Stimulated activated naive CD4-positive, alpha-beta T cell treated with Interleukin-2 at 50 U/mL for 16 hours (primary cell): ENCODE results near the gene ARID5A.
"Not testable (repeated sequence)": the region's sequence is repeated elsewhere in the genome, so short reads cannot be mapped to it uniquely, and the experiment has no call there.

Experiments
- DNase-seq: peaks from one replicate; lab custom pipeline; 2025; lab: John Stamatoyannopoulos, UW

Gene ARID5A

DNA sequence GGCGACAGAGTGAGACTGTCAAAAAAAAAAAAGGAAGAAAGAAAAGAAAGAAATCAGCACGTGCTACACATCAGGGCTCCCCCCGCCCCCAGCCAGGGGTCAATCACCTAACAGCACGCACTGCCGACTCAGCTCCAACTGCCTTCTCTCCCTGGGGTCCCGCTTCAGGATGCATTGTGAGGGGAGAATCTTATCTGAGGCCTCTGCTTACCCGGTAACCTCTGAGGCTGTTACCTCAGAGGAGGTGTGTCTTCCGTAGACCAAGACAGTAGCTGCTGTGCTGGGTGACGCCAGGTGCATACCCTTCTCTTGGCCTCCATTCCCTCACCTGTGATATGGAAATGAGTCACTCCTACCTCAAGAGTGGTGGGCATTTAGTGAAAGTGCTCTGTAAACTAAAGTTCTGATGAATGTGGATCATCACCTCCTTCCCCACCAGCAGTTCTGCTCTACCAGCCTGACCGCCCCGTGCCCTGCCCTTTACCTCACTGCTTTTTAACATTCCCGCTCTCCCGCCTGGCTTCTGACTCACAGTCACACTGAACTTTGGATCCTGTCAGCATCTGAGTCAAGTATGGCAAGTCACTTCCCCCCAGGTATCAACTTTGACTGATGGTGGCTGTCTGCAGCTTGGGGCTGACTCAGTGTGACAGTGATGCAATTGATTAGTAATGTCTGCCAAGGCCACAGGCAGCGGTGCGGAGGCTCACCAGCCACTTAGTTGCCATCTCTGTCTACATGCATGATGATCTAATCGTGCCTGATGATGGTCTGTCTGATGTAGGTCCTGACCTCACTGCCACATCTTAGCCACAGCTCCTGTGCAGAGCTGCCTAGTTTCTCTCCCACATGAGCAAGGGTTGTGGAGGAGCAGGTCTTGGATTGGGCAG is 20.1 kb downstream of the ARID5A start:
- peak; percentile 65 for DNase-seq

DNA sequence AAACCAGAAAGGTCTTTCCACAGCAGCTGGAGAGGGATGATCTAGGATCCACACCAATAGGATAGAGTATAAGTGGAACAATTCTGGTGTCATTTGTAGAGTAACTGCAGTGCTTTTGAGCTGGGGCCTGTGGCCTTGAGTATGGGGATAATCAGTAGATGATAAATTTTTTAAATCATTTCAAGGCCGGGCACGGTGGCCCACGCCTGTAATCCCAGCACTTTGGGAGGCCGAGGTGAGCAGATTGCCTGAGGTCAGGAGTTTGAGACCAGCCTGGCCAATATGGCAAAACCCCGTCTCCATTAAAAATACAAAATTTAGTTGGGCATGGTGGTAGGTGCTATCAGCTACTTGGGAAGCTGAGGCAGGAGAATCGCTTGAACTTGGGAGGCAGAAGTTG is 20.9 kb downstream of the ARID5A start:
- DNase-seq, result not testable (repeated sequence)

DNA sequence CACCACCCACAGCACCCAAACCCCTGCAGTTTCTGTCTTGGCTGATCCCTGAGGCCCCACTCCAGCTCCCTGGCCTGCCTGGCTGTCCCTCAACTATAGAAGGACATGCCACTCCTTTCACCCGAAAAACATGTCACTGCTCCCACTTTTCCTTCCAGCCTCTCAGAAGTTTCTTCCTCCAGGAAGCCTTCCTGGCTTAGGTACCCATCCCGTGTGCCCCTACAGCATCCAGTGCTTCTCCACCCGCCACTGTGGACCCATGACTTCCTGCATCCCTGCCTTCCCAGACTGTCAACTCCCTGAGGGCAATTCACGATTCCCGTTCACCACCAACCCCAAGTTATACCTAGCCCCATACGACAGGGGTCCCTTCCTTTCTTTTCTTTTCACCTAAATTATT is 21.5 kb downstream of the ARID5A start:
- no peak for DNase-seq

DNA sequence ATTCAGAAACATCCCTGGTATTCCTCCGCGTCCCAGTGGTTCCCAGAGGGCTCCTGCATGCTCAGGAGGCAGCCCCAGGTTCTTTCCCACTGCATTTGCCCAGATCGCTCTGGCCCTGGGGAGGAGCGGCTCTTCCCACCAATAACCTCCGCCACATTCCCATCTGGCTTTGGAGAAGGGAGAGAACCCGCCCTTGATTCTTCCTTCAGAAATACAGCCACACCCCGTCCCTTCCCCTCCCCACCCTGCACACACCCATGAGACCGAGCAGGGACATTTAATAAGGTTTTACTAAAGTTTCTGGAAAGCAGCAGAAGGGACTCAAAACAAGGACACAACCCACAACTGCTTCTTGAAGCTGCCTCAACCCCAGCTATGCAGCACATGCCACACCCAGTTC is 21.9 kb downstream of the ARID5A start:
- DNase-seq, result no peak

DNA sequence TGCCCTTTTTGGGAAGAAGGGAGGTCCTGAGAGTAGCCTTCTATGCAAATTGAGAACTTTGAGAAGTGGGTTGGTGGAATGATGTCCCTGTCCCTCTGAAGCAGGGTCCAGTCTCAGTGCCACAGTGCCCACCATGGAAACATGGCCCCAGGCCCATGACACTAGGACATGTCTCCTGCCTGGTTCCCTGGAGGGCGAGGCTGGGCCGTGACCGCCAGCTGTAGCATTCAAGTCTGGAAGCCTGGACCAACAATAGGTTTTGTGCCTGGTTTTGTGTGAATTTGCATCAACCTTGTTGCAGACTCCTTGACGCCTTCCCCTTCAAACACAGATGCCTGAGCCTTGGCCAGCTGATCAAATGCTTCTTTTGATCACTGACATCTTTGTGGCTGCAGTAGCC is 27.5 kb downstream of the ARID5A start:
- DNase-seq, result no peak

DNA sequence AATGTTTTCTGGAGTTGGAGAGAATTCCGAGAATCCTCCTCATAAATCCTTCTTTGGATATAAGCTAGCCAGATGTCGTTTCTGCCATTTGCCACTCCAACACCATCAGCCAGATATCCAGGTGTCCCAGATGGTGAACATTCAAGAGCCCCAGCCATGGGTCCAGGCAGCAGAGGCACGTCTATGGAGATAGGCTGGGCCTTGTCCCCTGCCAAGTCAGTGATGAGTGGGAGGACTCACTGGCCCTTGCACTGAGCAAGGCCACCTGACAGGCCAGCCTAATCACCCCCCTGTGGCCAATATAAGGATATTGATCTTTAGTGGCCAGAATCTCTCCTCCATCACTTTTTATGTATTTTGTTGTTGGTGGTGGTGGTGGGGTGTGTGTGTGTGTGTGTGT is 28.0 kb downstream of the ARID5A start:
- DNase-seq, result no peak

DNA sequence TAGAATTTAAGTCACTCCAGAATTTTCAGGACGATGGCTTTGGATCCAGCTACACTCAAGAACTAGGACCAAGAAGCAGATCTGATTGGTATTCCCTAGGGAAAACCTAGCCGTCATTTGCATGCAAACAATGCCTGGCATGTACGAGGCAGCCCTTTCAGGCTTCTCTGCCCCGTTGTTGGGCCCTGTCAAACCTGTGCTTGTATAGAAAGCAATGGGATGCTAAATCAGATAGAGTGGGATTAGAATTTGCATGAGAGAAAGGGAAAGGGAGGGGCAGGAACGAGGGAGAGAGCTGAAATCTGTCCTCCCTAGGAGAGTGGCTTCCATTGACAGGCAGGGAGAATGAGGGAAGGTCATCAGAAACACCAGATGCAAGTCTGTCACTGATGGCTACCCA is 28.6 kb downstream of the ARID5A start:
- DNase-seq, result no peak

DNA sequence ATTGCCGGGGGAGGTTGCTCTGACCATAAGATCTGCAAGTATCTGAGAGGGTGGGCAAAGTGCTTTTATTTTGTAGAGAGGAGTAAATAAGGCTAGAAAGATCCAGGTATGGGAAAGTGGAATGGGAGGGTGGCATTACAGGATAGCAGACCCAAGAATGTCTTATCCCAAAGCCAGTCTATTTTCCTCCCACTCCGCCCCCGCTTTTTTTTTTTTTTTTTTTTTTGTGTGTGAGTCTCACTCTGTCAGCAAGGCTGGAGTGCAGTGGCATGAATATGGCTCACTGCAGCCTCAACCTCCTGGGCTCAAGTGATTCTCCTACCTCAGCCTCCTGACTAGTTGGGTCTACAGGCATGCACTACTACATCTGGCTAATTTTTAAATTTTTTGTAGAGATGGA is 31.5 kb downstream of the ARID5A start:
- DNase-seq, result no peak

DNA sequence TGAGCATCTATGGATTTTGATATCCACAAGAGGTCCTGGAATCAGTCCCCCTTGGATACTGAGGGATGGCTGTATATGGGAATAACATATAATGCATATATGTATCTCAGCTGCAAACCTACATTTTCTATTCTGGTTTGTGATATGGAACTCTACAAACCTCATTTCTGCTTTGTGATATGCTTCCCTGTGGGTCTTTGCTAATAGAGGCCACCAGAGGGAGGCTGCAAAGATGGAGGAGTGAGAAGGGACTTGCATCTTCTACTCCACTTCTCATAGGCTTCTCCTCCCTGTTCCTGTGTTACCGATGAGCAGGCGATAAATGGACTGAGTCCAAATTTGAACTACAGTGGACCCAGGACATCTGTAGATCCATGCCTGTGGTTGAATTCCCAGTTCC is 37.8 kb downstream of the ARID5A start:
- no peak for DNase-seq

DNA sequence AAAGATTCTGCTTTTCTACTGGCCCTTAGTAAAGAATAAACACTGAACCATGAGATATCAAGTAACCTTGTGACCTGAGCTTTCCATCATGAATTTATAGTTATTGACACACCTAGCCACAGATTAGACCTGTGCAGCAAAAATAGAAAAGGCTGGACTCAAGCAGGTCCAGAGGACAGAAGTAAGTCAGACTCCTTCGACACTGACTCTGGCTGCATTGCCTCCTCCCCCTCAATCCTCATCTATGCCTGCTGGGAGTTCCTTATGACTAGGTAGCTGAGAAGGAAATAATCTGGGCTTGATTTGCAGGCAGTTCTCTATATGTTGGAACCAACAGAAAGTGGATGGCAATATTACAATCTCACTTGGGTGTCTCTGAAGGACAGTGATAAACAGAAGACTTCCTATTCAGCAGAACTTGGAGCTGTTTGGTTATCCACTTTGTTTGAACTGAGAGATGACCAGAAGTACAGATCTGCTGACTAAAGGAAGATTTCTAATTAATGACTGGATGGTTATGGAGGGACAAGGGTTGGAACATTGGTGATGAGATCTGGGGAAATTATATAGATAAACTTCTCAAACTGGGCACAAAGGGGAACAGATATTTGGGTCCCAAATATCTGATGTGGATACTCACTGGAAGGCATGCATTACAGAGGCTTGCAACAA is 39.4 kb downstream of the ARID5A start:
- DNase-seq, result no peak

DNA sequence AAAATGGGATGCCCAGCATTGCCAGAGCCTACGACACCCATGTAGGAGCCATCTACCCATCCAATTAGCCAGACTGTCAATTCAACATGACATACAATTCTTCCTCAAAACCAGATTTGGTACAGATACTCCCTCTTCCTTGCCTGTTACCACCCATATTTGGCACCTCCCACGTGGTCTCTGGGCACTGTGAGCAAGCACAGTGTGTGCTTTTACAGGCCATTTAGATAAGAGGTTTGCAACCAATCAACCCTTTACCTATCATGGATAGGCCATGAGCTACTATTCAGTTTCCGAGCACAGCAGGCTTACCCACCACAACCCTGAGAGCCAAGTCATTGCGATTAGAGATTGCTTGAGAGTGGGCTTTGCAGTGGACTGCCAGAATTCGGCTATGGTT is 40.9 kb downstream of the ARID5A start:
- no peak for DNase-seq

DNA sequence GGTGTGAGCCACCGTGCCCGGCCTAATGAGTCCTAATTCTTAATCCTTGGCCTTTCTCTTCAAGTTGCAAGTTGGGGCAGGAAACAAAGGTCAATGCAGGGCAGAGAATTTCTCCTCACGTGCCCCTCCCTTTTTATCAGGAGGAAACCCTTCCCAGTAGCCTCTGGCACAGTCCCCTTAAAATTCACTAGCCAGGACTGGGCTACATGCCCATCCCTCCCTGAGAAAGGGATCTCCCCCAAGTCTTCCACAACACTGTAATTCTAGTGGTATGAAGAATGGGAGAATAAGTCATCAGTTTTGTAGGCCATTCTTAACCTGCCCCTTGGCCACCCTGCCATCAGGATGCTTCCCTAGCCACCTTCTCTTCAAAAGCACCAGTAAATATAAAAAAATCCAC is 42.2 kb downstream of the ARID5A start:
- no peak for DNase-seq

DNA sequence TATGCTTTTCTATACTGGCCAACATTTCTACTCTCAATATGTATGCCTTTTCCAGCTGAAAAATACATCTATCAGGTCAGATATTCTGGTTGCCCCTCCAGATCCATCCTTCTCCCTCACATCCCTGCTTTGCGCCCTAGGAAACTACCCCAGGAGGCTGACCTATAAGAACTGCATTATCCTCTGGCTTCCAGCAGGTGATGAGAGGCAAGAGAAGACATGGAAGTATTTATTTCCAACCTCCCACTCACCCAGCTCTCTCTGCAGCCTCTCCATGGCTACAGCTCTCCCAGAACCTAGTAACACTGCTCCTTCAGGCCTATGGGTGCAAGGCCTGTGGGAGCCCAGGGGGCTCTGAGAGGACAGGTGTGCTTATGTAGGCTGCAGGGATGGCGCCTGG is 42.9 kb downstream of the ARID5A start:
- no peak for DNase-seq

DNA sequence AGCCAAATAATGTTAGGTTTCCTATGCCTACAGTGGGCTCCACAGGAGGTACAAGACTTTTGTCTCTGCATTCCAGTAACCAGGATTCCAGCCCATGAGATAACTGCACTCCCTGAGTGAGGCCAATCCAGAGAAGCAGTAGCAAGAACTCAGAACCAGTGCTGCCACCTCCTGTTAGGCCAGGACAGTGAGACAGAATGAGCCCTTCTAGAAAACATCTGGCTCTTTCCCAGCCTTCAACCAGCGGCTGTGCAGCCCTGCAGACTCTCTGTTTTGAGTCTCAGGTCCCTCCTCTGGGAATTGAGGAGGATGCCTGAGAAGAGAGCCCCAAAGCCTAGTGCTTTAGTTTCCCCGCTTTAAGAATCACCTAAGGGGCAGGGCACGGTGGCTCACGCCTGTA is 44.2 kb downstream of the ARID5A start:
- DNase-seq, result no peak

DNA sequence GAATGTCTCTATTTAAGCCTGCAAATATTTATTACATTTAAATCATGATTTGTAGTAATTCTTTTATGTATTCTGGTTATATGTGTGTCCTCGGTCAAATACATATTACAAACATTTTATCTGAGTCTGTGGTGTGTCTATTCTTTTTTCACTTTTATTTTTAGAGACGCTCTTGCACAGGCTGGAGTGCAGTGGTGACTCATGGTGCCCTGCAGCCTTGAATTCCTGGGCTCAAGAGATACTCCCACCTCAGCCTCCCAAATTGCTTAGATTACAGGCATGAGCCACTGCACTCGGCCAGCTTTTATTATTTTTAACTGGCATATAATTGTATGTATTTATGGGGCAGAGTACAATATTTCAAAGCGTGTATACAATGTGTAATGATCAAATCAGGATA is 47.5 kb downstream of the ARID5A start:
- DNase-seq, result no peak

DNA sequence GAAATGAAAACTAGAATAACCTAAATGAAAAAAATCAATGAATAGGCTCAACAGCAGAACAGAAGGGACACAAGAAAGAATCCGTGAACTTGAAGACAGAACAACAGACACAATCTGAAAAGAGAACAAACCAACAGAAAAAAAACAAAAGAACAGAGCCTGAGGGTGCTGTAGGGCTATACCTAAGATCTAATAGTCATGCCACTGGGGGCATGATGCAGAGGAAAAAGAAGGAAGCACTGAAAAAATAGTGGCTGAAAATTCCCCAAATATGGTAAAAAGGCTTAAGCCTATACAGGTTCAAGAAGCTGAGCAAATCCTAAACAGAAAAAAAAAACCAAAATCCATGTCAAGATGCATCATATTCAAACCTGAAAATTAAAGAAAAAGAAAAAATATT is 51.3 kb downstream of the ARID5A start:
- no peak for DNase-seq

DNA sequence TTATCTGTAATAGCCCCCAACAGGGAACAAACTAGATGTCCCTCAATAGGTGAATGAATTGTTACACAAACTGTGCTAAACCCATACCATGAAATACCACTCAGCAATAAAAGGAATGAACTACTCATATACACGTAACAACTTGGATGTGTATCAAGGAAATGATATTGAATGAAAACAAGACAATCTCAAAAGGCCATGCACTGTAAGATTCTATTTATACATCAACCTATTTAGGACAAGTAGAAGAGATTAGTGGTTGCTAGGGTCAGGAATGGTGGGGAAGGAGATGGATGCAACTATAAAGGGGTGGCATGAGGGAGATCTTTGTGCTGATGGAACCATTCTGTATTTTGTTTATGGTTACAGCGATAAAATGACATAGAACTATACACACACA is 54.5 kb downstream of the ARID5A start:
- DNase-seq, result no peak

DNA sequence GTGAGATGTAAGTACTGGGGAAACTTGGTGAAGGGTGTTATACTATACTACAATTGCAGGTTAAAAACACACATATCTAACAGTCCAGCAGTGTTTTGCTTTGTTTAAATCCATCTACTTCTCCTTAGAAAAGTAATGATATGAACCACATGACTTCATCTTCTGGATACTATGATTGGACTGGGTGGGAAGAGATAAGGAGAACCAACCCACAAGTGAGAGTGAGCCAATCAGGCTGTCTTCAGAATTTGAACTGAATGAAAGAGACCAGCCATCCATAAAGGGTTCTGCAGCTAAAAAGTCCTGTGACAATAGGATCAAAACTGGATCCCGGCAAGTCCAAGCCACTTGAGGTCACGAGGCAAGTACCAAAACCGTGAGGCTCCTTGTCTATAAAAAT is 54.9 kb downstream of the ARID5A start:
- no peak for DNase-seq

DNA sequence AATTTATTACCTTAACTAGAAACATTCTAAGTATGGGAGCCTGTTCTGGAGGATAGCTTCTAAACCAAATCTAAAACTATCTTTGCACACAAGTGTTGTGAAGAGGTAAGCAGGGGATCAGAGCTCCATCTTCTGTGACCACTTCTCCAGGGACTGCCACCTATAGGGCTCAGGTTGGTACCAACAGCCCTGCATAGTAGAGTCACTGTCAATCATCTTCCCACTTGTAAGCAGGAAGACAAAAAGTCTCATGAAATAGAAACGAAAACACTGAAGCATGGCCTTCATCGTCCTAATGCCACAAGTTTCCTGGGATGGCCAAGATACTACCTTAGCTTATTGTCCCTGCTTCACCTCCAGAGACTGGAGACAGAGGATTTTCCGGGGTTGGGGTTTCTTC is 57.7 kb downstream of the ARID5A start:
- DNase-seq, result no peak

DNA sequence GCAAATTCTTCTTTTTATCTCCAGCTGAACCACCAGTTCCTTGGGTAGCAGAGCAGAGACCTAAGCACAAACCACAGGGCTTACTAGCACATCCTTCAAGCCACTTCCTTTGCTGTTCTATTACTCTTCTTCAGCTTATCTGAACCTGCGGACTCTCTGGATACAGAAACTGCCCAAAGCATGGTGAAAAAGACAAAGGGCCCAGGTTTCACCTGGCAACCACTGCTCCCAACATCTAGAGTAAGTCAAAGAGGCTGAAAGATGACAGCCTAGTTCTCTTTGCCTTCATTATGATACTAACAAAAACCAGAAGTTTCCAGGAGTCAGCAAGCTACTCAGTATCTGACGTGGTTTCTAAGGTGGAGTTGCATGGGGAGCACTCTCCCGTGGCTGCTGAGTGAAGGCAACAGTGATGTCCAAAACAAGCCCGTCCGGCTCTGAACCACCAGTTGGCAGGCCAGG is 58.2 kb downstream of the ARID5A start:
- no peak for DNase-seq

DNA sequence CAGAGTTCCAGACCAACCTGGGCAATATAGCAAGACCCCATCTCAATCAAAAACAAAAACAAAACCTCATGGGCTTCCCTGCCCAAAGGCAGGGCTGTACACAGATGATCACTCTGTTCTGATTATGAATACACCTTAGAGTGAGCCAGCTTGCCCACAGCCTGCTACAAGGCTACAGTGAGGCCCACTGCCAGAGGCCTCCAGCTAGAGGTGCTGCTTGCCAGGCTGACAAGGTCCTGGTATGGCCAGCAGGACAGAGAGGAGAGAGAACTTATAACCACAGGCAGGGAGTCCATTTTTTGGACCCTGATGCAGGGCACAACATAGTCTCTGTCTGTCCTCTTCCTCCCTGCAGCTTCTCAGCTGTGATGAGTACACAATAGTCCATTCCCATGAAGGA is 60.0 kb downstream of the ARID5A start:
- DNase-seq, result no peak

DNA sequence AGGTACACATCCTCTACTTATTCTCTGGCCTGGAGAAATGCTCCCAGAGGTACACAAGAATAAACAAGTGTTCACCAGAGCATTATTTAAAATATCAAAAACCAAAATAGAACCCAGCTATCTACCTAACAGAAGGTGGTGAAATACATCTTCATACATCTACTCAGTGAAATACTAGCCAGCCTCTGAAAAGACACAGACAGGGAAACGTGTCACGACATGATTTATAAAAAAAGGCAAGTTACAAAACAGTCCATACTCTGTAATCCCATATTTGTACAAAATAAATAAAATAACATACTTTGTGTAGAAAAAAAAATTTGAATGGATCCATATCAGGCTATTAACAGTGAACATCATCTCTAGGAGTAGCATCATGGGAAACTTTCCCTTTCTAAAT is 63.4 kb downstream of the ARID5A start:
- DNase-seq, result no peak
